OCI-LY7 (cell line): Measurements from ENCODE around the gene RAPGEF4. TPM values are rescaled to one million over a fixed set of nuclear protein-coding genes. Genes with fewer than 3 reads are reported as not detected.

Experiments used
- BruUV-seq: library from RNA; stranded (reverse); fragments of 400-500 nt; replicated peaks from 2 replicates; lab custom pipeline; 2021; lab: Mats Ljungman, UMichigan
- CTCF ChIA-PET: fragments of 300-600 bp; sonication (Branson Sonifier 250); formaldehyde crosslinking; loops from one replicate; lab custom pipeline; 2022; ENCODE audit warnings: antibody characterized with exemption; ENCODE audit not compliant: unreplicated experiment; lab: Charles Lee
- POLR2A ChIA-PET: fragments of 300-600 bp; sonication (Branson Sonifier 250); formaldehyde crosslinking; loops from one replicate; lab custom pipeline; 2022; ENCODE audit warnings: antibody characterized with exemption; lab: Charles Lee
- DNase-seq: peaks from one replicate; pipeline ENCODE4 v3.0.0-alpha.2; 2015; ENCODE audit warnings: low spot score
- H2AFZ ChIP-seq: fragments of 200-600 bp; sonication (generic), shearing (Covaris generic); 2 replicates; pipeline ENCODE4 v1.6.1; 2014; ENCODE audit warnings: mild to moderate bottlenecking, antibody characterized with exemption, low read length, moderate library complexity
- H3K27ac ChIP-seq: fragments of 200-600 bp; sonication (generic); 2 replicates; pipeline ENCODE4 v1.5.1; 2014; ENCODE audit warnings: mixed run types, low read depth, mild to moderate bottlenecking, moderate library complexity, low read length, inconsistent platforms; ENCODE audit not compliant: poor library complexity, severe bottlenecking
- H3K36me3 ChIP-seq: fragments of 200-600 bp; sonication (generic); 2 replicates; pipeline ENCODE4 v1.6.1; 2014; ENCODE audit warnings: mild to moderate bottlenecking, antibody characterized with exemption, low read length, moderate library complexity, mixed read lengths; ENCODE audit not compliant: insufficient read depth
- H3K4me1 ChIP-seq: fragments of 200-600 bp; sonication (generic); 2 replicates; pipeline ENCODE4 v1.5.1; 2014; ENCODE audit warnings: mild to moderate bottlenecking, low read length; ENCODE audit not compliant: insufficient read depth, poor library complexity, severe bottlenecking
- H3K4me2 ChIP-seq: fragments of 200-600 bp; sonication (generic); 2 replicates; pipeline ENCODE4 v1.6.1; 2014; ENCODE audit warnings: mild to moderate bottlenecking, low read length
- H3K4me3 ChIP-seq: fragments of 200-600 bp; sonication (generic); 2 replicates; pipeline ENCODE4 v1.5.1; 2014; ENCODE audit warnings: mild to moderate bottlenecking, low read depth, low read length; ENCODE audit not compliant: poor library complexity, severe bottlenecking
- H3K79me2 ChIP-seq: fragments of 200-600 bp; sonication (generic); 2 replicates; pipeline ENCODE4 v1.6.1; 2016; ENCODE audit warnings: low read depth, mild to moderate bottlenecking, low read length, moderate library complexity, mixed read lengths; ENCODE audit not compliant: insufficient read depth
- H3K9me2 ChIP-seq: fragments of 200-600 bp; sonication (generic); 2 replicates; pipeline ENCODE4 v1.6.1; 2016; ENCODE audit warnings: mild to moderate bottlenecking, low read length, mixed read lengths; ENCODE audit not compliant: insufficient read depth
- H3K9me3 ChIP-seq: fragments of 200-600 bp; sonication (generic); 2 replicates; pipeline ENCODE4 v1.6.1; 2014; ENCODE audit warnings: mild to moderate bottlenecking, mixed run types, low read length, mixed read lengths
- H4K20me1 ChIP-seq: fragments of 200-600 bp; sonication (generic); 2 replicates; pipeline ENCODE4 v1.6.1; 2014; ENCODE audit warnings: mild to moderate bottlenecking, antibody characterized with exemption, low read length, moderate library complexity, mixed read lengths; ENCODE audit not compliant: insufficient read depth
- CTCF ChIP-seq: fragments of 200-600 bp; sonication (generic); conservative IDR thresholded peaks from 2 replicates; pipeline ENCODE4 v1.5.1; 2014; ENCODE audit warnings: mild to moderate bottlenecking, antibody characterized with exemption, low read length, moderate library complexity, mixed read lengths
- EZH2phosphoT487 ChIP-seq: fragments of 200-600 bp; sonication (generic); IDR thresholded peaks from 2 replicates; pipeline ENCODE4 v1.6.1; 2018; ENCODE audit warnings: low read depth, borderline replicate concordance, mild to moderate bottlenecking, mixed run types, antibody characterized with exemption, low read length, moderate library complexity, mixed read lengths
- intact Hi-C: fragments of 100-400 bp; cut with micrococcal nuclease; formaldehyde crosslinking; loops from one replicate; pipeline ENCODE4 v1.10.0; 2022; ENCODE audit not compliant: unreplicated experiment
- total RNA-seq, 2 experiments: library from RNA; depleted of rRNA in 1 of 2; stranded (reverse); fragments of >200 nt in 1 of 2; shearing (Covaris generic) in 1 of 2; gene quantifications; 2 replicates each; pipeline ENCODE4 v1.2.3, GENCODE V29; 2014 to 2022

The RAPGEF4 gene
- total RNA-seq, 2 experiments from 2014 or later: 0.22 to 0.55 TPM

DNA sequence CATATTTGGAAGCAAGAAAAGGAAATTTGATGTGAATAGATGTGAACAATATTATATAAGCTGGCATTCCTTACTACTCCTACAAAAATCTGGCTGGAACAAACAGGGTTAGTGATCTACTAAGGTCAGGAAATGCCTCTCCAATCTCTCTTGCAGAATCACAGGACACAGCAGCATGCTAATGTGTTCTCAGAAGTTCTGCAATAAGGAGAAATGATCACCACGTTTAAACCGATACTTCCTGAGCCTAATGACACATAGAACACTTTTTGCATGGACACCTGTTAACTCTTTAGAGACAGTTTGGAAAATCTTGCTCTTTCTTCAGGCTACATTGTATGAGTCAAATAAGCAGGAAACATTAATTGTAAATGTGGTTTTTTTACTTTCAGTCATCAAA is 250.4 kb downstream of the RAPGEF4 start:
- no peak for DNase-seq
- H3K79me2 ChIP-seq: no peaks in the 10 kb centered on the region
- H3K27ac ChIP-seq: no peak overlapping the region
- POLR2A ChIA-PET: no interaction called here
- no peaks in the 10 kb centered on the region for H4K20me1 ChIP-seq
- CTCF ChIA-PET: interaction anchor here (0.6 kb wide), 1 partner anchor 1439 kb away, joined by 3 read pairs; no protein-coding TSS in a partner anchor
- intact Hi-C loops: no loop called here
- no peaks in the 10 kb centered on the region for H3K4me1 ChIP-seq
- H3K9me2 ChIP-seq: no peaks in the 10 kb centered on the region
- TF ChIP-seq EZH2phosphoT487: no peak
- no peak for TF ChIP-seq CTCF
- no TSS peak for BruUV-seq
- H3K4me2 ChIP-seq: no peak overlapping the region
- H3K4me3 ChIP-seq: no peak overlapping the region
- H2AFZ ChIP-seq: no peak overlapping the region
- H3K36me3 ChIP-seq: no peaks in the 10 kb centered on the region
- no peaks in the 10 kb centered on the region for H3K9me3 ChIP-seq

DNA sequence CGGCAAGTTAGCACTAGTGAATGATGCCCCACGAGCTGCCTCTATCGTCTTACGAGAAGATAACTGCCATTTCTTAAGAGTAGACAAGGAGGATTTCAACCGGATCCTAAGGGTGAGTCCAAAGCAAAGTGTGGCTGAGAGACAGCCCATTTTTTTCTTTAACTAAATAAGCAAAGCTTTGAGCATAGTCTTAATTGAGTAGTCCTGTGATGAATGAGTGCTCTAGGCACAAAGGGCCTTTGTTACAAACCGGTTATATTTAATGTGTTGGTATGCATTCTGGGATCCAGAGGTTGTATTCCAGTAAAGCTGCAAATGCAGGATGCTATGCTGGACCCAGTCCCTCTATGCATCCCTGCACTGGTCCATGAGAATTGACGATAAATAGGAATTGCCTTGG is 253.1 kb downstream of the RAPGEF4 start:
- intact Hi-C loops: no loop called here
- H3K4me2 ChIP-seq: no peak overlapping the region
- no peak for DNase-seq
- no peak overlapping the region for H3K4me3 ChIP-seq
- CTCF ChIA-PET: no interaction called here
- H3K27ac ChIP-seq: no peak overlapping the region
- no peak for TF ChIP-seq EZH2phosphoT487
- no peak for TF ChIP-seq CTCF
- H3K4me1 ChIP-seq: no peaks in the 10 kb centered on the region
- H3K9me2 ChIP-seq: no peaks in the 10 kb centered on the region
- no peaks in the 10 kb centered on the region for H4K20me1 ChIP-seq
- POLR2A ChIA-PET: no interaction called here
- no peaks in the 10 kb centered on the region for H3K9me3 ChIP-seq
- no peaks in the 10 kb centered on the region for H3K36me3 ChIP-seq
- no TSS peak for BruUV-seq
- H2AFZ ChIP-seq: no peak overlapping the region
- H3K79me2 ChIP-seq: no peaks in the 10 kb centered on the region

DNA sequence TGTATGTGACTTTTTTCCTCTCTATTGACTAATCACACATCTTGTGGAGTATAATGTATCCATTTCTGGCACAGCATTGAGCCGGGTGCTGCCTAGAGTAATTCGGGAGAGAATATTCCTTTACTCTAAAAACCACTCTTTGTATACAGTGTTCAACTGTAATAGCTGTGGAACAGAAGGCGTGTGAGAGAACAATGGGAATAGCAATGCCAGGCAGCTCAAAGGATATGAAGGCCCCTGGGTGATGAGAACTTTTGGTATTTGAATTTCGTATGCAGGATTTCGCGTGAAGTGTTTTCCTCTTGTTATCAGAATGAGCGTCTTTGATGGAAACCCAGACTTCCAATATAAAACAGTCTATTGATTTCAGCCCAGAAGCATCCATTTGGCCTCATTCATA is 255.4 kb downstream of the RAPGEF4 start:
- Histone ChIP-seq H3K9me3 (no peaks in the 10 kb centered on the region), H3K4me3 (no peak overlapping the region), H3K79me2 (no peaks in the 10 kb centered on the region), H2AFZ (no peak overlapping the region), H3K4me2 (no peak overlapping the region), H3K27ac (no peak overlapping the region), H3K9me2 (no peaks in the 10 kb centered on the region), H4K20me1 (no peaks in the 10 kb centered on the region), H3K36me3 (no peaks in the 10 kb centered on the region), H3K4me1 (no peaks in the 10 kb centered on the region)
- BruUV-seq: no TSS peak
- no peak for DNase-seq
- TF ChIP-seq EZH2phosphoT487 (no peak), CTCF (no peak)
- intact Hi-C loops: no loop called here
- CTCF ChIA-PET: no interaction called here
- POLR2A ChIA-PET: interaction anchor here (0.6 kb wide), 1 partner anchor 1016 kb away, joined by 3 read pairs; no protein-coding TSS in a partner anchor
